D341Med (cell line): ENCODE results near the gene ABCA5.
A peak's percentile ranks its signal among the peaks of the same experiment; 100 is the strongest.
"Not testable (repeated sequence)": the region's sequence is repeated elsewhere in the genome, so short reads cannot be mapped to it uniquely, and the experiment has no call there.

Experiments
- DNase-seq: peaks from one replicate; pipeline ENCODE4 v3.0.0; 2012; ENCODE audit warnings: low spot score

The ABCA5 gene

GRCh38 chr17:69331756-69332155, 4.8 kb upstream of the ABCA5 start:
- DNase-seq = no peak

- DNase-seq = no peak
Measured at GRCh38 chr17:69326377-69327059, 415 bp downstream of the ABCA5 start.

GRCh38 chr17:69325518-69326376, 1.2 kb downstream of the ABCA5 start:
- peak; percentile 47 for DNase-seq

GRCh38 chr17:69323806-69324205, 3.1 kb downstream of the ABCA5 start:
- no peak for DNase-seq

- no peak for DNase-seq
Measured at GRCh38 chr17:69320908-69321238, 6.1 kb downstream of the ABCA5 start.

GRCh38 chr17:69320210-69320907, 6.6 kb downstream of the ABCA5 start:
- DNase-seq = no peak

- no peak for DNase-seq
Measured at GRCh38 chr17:69317625-69318024, 9.3 kb downstream of the ABCA5 start.

- peak; percentile 39 for DNase-seq
Measured at GRCh38 chr17:69314246-69315065, 12.5 kb downstream of the ABCA5 start.

- no peak for DNase-seq
Measured at GRCh38 chr17:69305177-69305576, 21.8 kb downstream of the ABCA5 start.

- no peak for DNase-seq
Measured at GRCh38 chr17:69302682-69303081, 24.3 kb downstream of the ABCA5 start.

GRCh38 chr17:69300222-69300621, 26.7 kb downstream of the ABCA5 start:
- no peak for DNase-seq

GRCh38 chr17:69298120-69298722, 28.7 kb downstream of the ABCA5 start:
- not testable (repeated sequence) for DNase-seq

GRCh38 chr17:69287168-69287567, 39.8 kb downstream of the ABCA5 start:
- DNase-seq = no peak

- DNase-seq = no peak
Measured at GRCh38 chr17:69286257-69286656, 40.7 kb downstream of the ABCA5 start.

- no peak for DNase-seq
Measured at GRCh38 chr17:69284646-69285045, 42.3 kb downstream of the ABCA5 start.

GRCh38 chr17:69282002-69282401, 44.9 kb downstream of the ABCA5 start:
- no peak for DNase-seq

GRCh38 chr17:69276279-69276678, 50.7 kb downstream of the ABCA5 start:
- DNase-seq = not testable (repeated sequence)

GRCh38 chr17:69275751-69276150, 51.2 kb downstream of the ABCA5 start:
- no peak for DNase-seq

- DNase-seq = no peak
Measured at GRCh38 chr17:69271023-69271422, 55.9 kb downstream of the ABCA5 start.

GRCh38 chr17:69269131-69269998, 57.6 kb downstream of the ABCA5 start:
- no peak for DNase-seq
